ENCODE results near the gene CATSPER3.

Gene CATSPER3

DNA sequence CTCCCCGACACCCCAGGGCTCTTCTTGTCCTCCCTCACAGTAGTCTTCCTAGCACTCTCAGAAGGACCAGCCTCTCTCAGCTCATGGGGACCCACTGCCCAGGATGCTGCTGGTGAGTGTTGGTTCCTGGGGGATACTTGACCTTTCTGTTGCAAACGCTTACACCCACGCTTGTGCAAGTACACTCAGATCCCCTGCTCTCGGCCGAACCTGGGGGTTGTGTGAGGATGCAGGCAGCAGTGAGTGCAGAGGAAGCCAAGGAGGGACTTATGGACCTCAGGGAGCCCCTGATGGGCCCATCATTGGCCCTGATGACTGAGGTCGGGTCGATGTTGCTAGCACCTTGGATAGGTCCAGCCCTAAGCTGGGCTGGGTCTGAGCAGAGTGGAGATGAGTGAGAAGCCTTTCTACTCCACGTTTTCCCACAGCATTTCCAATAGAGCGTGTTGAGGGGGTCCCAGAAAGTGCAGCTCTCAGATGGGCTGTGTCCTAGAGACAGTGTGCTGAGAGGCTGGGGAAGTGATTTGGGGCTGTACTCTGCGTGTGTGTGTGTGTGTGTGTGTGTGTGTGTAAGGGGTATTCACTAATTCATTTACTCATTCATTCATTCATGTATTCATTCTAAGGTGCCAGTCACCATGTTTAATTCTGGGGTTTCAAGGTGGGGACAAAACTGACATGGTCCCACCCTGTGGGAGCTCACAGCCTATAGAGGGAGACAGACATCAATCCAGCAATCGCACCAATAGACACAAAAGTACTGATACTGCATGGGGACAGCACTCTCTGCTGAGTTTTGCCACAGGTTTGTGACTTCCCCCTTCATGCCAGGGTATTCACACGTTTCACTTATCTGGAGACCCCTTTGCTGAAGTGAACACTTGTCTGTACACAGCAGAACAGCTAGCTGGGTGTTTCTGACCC lies 91.6 kb downstream of the CATSPER3 start:
- H3K9me3 Mint-ChIP-seq: no peaks in the 10 kb centered on the region
- no peak for DNase-seq
- H3K4me1 Mint-ChIP-seq (ENCODE audit: low read depth): no peaks in the 10 kb centered on the region
- no peak overlapping the region for H3K27ac Mint-ChIP-seq
- no peaks in the 10 kb centered on the region for H3K36me3 Mint-ChIP-seq (ENCODE audit: low read depth)
- peaks cover 15% of the 10 kb centered on the region for H3K27me3 Mint-ChIP-seq
- H3K4me3 Mint-ChIP-seq: no peak overlapping the region

DNA sequence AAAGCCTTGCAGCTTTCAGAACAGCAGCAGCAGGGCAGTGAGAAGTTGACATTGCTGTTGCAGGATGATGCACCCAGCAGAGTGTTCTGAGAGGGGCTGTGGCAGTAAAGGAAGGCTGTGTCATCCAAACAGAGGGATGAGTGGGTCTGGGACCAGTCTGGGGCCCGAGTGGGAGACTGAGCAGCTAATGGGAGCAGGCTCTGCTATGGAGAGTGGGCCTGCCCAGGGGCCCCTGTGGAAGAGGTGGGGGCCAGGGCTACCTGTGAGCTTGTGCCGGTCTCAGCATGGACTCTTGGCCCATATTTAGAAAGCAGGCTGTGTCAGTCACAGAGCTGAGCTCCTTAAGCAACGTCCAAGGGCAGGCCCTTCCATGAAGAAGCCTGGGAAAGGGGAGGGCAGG lies 92.3 kb downstream of the CATSPER3 start:
- no peak overlapping the region for H3K27ac Mint-ChIP-seq
- no peaks in the 10 kb centered on the region for H3K36me3 Mint-ChIP-seq (ENCODE audit: low read depth)
- H3K9me3 Mint-ChIP-seq: no peaks in the 10 kb centered on the region
- peaks cover 15% of the 10 kb centered on the region for H3K27me3 Mint-ChIP-seq
- no peak for DNase-seq
- H3K4me3 Mint-ChIP-seq: no peak overlapping the region
- no peaks in the 10 kb centered on the region for H3K4me1 Mint-ChIP-seq (ENCODE audit: low read depth)

- H3K27ac Mint-ChIP-seq: no peak overlapping the region
- H3K27me3 Mint-ChIP-seq: peaks cover 20% of the 10 kb centered on the region
- no peak overlapping the region for H3K4me3 Mint-ChIP-seq
Observed at GRCh38 chr5:135061001-135061400, 93.3 kb downstream of the CATSPER3 start.

More at GRCh38 chr5:135061001-135061400, 93.3 kb downstream of the CATSPER3 start:
- Mint-ChIP-seq H3K36me3 (ENCODE audit: low read depth) (no peaks in the 10 kb centered on the region), H3K9me3 (no peaks in the 10 kb centered on the region), H3K4me1 (ENCODE audit: low read depth) (no peaks in the 10 kb centered on the region)
- no peak for DNase-seq
